ACHN (cell line): ENCODE data around the gene SUN1.

Source experiments
- DNase-seq: peaks from one replicate; pipeline ENCODE4 v3.0.0-alpha.2; 2015
- in situ Hi-C: cut with HindIII; loops from 2 replicates; pipeline ENCODE4 v1.10.0; 2017; ENCODE audit warnings: low sequenced_read_pairs, low pct_ligation_motif_present, low pct_unique_long_range_greater_than_20kb

Gene SUN1

DNA sequence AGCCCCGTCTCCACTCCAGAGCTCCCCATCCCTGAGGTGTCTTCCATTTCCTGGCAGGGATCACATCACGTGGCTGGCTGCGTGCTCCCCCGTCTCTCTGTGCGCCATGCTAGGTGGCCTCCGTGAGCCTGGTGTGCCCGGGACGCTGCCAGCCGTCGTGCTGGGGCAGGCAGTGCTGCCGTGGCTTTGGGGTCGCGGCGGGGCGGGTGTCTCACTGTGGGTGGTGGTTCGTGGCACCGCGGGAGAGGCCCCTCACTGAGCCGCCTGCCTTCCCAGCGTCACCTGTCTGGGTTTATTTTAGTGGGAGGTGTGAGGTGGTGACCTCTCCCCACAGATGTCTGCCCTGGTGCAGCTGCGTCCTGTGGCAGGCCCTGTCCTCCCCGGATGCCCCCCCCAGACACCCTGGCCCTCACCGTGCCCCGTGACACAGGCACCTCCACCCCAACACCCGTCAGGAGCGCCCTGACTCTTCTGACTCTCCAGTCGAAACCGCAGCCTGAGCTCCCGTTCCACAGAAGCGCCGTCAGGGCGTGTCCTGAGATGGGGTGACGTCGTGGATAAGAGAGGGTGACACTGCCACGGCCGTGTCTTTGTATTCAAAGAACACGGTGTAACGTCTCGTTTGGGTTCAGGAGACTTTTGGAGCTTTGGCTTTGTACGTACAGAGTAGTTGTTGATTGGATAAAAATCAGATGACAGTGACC lies 62.0 kb downstream of the SUN1 start:
- DNase-seq = no peak

DNA sequence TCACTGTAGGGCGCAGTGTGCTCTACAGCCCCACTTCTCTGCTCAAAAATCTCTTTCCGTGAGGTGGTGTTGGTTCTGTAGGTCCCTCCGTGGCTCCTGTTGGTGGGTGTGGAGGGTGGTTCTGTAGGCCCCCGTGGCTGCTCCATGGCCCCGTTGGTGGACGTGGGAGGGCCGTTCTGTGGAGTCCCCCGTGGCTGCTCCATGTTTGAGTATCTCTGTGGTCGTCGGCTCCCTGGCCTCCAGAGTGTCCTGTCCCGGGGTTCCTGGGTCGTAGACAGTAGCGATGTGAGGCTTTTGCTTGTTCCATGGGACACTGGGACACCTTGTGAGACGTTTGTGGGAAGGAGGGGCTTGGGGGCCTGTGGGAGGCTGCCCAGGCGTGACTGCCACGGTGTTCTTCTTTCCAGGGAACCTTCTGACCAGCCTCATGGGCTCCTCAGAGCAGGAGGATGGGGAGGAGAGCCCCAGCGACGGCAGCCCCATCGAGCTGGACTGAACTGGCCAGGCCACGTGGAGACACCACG lies 62.7 kb downstream of the SUN1 start:
- in situ Hi-C loops = no loop called here
- no peak for DNase-seq

More for the DNA sequence above, 62.0 kb downstream of the SUN1 start:
- in situ Hi-C loops = no loop called here

DNA sequence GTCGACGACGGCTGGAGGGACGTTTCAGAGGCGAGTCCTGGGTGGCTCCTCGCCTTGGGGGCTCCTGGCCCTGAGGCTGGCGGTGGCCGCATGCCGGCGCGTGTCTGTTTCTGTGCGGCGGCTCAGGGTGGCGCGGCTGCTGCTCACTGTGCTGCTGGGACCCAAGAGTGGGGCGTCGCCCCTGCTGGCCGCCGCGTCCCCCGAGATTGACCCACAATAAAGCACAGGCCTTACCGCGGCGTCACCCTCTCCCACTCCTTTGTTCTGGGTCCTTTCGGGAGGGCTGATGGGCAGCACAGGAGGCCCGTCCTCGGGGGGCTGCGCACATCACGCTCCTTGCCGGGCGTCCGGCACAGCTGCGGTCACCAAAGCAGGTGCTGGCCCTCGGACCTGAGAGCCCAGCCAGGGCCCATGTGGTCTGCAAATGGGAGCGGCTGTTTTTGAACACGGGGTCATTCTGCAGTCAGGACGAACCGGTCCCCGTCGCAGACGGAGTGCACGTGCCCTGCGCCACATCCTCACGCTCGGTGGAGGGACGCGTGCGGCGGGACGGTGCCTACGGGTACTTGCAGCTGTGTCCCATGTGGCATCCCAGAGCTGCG lies 63.3 kb downstream of the SUN1 start:
- in situ Hi-C loops = no loop called here
- DNase-seq = no peak

DNA sequence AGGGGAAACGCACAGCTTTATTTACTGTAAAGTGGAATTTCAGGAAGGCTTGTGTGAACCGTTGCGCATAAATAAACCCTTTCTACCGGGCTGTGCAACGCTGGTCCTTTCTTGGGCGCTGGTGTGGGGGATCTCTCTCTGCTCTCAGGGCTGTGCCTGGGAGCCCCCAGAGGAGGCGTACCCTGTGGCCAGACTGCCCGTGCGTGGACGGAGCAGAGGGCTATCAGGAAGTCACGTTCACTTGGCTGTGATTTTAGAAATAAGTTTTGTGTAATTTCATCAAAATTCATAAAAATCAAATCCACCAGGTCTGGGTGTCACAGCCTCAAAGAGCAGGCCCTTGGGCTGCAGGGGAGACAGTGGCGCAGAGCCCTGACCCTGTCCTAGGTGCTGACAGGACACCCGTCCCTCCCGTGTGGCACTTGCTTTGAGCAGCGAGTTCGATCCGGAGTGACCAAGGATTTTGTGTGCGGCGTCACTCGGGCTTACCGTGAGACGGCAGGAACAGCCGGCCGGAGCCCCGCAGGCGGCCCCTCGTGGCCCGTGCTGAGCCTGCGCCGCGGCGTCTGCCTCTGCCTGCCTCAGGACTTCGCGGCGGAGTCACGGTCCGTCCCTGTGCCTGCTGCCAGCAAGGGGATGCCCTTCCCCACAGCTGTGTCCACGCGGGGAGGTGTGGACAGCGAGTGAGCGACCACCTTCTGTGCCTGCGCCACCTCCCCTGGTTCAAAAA lies 64.2 kb downstream of the SUN1 start:
- no peak for DNase-seq
- in situ Hi-C loops = no loop called here

DNA sequence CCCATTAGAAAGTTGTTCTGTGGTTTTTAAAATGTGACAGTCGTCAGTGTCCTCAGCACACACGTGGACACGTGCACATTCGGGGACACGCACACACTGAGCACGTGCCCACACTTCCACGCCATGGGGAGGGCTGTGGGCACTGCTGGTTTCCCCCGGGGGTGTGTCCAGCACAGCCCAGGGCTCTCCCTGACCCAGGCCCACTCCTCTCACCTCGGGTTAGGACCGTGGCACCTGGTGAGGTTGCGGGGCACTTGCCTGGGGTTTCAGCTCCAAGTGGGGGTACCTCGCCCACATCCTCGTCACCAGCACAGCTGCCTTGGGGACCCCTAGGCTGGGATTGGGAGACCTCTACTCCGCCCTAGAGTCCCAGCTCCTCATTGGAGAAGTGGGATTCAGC lies 64.8 kb downstream of the SUN1 start:
- no peak for DNase-seq
- in situ Hi-C loops = no loop called here

DNA sequence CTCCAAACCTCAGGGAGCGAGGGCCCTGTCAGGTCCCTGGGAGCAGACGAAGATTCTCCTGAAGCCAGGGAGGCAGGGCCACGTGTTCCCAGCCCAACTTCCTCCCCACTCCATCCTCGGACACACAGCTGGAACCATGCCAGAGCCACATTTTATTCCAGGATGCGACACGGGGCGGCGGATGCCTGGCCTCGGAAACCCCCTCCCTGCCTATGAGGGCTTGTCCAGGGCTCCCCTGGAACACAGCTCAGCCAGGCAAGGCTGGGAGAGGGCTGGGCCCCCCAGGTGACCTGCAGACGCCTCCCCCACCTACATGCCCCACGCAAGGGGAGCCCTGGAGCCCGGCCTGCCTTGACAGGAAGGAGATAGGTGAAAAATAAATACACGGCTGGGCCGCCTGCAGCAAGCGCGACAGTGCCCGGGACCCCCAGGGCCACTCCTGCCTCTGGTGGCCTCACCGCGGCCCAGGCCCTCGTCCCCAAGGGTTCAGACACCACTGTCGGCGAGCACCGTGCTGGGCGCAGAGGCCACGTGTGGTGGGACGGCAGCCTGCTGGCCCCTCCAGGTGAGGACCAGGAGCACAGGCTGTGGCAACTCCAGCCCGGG lies 65.6 kb downstream of the SUN1 start:
- in situ Hi-C loops = no loop called here
- DNase-seq = no peak

DNA sequence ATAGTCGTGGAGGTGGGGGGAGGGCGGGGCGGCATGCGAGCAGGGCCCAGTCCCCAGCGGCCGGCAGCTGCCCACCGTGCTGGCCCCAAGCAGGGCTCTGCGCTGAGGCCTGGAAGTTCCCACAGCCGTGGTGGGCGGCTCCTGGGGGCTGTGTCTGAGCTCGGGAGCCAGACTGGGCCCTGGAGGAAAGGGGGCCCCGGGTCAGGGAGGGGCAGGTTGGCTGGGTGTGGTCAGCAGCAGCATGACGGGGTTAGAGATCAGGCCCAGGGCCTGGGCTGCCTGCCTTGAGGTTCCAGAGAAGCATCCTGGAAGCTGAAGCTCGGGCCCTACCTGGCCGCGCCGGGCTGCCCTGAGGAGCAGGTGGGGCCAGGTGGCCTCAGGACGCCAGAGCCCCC lies 66.2 kb downstream of the SUN1 start:
- no peak for DNase-seq
- in situ Hi-C loops = no loop called here

DNA sequence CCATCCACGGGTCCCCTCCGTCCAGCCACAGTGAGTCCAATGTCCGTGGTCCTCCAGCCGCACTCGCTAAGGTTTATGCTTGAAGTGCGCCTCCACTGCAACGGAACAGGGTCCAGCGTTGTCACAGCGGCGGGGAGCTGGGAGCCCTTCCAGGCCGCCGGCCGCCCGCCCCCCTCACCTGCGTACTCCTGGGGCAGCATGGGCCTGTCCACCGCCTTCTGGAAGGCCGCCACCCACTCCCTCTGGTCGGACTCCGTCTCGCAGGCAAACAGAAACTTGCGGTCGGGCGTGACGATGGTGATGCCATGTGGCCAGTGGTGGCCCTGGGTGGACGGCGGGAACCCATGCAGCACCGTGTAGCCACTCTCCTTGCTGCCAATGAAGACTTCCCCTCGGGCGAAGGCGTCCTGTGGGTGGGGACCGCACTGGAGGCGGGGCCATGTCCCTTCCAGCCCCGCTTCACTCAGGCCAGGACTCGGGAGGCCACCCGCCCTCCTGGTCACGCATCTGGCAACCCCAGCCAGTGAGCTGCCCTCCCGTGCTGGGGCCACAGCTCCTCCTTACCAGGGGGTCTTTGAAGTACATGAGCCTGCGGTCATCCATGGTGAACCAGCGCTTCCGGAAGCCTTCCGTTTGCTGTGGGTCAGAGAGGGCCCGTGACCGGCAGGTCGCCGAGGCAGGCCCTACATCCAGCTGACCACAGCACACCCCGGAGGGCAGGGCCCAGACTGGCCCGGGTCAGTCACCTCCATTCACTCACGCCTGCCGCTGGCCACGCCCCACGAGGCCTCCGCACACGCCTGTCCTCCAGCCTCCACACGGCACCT lies 66.8 kb downstream of the SUN1 start:
- in situ Hi-C loops = no loop called here
- DNase-seq = no peak

DNA sequence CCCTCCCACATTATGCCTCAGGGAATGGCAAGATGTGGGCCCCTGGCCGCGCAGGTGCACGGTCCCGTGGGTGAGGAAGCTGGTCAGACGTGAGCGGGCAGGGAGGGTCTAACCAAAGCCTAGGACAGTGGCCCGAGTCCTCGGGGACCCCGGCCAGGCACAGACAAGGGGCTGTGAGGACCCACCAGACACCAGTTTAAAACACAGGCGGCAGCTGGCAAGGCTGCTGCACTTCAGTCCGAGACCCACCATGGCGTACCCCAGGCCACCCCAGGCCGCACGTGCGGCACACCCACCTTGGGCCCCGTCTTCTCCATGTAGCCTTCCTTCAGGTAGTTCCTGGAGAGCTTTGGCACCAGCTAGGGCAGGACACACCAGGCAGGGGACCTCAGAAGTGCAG lies 67.5 kb downstream of the SUN1 start:
- DNase-seq = no peak
- in situ Hi-C loops = no loop called here

DNA sequence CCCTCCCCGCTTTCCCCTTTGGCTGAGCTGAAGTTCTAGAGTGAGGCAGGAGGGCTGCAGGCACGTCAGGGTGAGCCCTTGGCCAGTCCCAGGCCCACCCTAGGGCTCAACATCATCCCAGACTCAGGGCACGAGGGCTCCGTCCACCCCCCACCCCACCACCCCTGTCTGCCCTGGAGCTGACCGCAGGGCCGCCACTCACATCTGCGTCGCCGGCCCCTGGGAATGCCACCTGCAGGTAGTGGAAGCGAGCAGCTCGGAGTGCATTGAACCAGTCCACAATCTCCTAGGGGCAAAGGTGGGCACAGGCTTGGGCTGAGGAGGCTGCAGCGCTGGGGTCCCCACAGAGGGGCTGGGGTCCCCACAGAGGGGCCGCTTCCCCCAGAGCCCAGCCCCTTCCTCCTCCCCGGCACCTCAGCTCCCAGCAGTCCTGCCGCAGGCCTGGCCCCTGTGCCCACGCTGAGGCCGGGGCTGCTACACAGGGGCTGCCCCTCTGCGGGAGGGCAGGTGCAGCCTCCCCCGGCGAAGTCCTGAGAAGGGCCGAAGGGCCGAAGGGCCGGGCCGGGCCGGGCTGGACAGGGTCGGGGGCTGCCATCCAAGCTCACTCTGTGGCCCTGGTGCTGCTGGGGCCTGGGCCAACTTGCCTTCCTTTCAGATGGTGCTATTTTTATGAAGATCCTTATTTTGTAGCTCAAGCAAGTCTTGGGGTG lies 68.2 kb downstream of the SUN1 start:
- no peak for DNase-seq
- in situ Hi-C loops = no loop called here

DNA sequence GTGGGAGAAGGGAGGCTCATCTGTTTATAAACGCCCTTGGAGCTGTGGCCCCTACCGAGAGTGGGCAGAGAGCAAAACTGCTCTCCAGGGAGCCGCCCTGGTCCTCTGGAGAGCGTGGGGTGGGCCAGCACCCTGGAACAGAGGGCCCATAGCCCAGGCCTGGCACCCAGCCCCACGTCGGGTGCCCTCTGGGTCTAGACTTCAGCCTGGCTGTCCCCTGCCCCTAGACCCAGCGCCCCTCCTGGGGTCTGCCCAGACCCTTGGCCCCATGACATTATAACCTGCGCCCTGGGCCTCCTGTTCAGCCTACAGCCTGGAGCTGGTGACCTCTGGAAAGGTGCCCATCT lies 68.7 kb downstream of the SUN1 start:
- DNase-seq = no peak
- in situ Hi-C loops = no loop called here

DNA sequence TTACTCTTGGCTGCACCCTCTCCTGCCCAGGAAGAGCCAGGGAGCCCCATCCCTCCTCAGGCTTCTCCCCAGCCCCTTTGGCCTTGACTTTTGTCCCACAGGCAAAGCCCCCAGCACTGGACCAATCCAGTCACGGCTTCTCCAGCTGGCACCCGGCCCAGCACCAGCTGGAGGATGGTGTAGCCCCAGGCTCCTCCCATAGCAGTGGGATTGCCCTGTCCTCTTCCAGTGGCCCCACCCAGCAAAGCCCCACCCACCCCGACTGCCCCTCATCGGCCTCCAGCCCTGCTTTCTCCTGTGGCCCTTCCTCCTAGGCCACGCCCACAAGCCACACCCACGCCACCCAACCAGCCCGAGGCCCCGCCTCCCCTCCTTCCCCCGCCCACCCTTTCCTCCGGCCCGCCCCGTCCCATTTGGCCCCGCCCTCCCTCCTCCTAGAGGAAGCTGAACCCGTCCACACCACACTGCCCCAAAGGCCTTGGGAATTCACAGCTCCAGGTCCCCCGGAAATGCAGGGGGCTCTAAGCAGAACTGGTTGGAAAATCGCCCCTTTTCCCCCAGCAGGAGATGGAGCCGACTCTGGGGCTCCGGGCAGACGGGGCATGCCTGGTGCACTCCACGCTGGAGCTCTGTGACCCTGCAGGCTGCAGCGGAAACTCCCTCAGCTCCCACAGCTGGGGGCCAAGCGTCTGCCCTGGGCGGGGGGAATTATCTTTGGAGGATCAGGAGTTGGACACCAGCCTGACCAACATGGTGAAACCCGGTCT lies 69.3 kb downstream of the SUN1 start:
- DNase-seq = peak; percentile 97
- in situ Hi-C loops = no loop called here

DNA sequence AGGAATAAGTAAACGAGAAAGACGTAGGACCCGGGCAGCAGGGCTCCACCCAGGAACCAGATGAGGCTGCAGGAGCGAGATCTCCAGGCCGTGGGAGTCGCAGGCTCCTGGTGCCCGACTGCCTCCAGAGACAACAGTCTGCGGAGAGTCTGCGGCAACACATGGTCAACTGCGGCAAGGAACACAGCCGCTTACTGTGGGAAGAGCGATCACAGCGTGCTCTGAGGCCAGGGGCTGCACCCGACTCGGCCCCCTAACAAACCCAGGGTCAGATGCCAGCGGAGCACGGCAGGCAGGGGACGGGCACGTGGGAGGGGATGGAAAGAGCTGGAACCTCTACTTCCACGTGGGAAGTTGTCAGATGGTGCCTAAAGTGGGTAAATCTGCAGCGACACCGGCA lies 70.7 kb downstream of the SUN1 start:
- DNase-seq = no peak
- in situ Hi-C loops = no loop called here

DNA sequence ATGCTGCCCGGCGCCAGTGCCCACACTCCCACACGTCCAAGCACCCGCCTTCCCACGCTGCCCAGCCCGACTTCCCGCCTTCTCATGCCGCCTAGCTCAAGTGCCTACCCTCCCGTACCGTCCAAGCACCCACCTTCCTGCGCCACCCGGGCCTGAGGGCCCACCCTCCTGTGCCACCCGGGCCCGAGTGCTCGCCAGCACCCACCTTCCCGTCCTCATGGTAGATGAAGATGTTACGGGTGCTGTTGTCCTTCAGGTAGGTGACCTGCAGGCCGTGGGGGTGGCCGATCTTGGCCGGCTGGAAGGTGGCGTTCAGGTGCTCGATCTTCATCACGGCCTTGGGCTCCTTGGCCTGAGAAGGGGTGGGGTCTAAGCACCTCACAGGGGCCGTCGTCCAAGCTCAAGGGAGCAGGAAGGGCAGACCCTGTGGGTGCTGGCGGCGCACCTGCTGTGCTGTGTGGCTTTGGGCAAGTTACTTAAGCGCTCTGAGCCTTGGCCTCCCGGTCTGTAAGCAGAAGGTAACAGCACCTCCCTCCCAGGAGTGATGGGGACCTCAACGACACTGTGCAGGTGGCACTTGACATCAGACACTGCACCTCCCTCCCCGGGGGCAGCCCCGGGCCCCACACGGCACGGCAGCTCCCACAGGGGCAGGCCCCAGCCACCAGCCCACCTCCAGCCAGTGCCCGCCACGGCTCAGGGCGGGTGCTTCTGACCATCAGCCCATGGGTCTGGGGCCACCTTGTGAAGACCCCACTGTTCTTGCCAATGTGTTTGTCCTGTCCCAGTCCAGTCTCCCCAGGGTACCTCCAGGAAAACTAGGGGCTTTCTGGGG lies 71.9 kb downstream of the SUN1 start:
- in situ Hi-C loops = no loop called here
- DNase-seq = no peak

DNA sequence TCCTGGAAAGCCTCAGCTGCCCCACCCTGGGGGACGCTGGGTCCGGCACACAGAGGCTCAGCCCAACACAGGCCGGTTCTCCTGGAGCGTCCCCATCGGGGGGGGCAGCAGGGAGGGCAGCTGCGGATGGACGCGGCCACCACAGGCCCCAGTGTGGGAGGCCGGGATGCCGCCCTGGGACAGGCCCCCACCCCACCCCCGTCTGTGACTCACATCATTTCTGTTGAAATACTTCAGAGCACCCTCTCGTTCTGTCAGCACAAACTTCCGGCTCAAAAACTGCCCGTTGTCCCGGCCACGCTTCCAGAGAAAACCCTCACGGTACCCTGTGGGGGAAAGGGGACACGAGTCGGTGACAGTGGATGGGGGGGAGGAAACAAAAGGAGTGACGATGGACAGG lies 72.6 kb downstream of the SUN1 start:
- peak; percentile 56 for DNase-seq
- in situ Hi-C loops = no loop called here

DNA sequence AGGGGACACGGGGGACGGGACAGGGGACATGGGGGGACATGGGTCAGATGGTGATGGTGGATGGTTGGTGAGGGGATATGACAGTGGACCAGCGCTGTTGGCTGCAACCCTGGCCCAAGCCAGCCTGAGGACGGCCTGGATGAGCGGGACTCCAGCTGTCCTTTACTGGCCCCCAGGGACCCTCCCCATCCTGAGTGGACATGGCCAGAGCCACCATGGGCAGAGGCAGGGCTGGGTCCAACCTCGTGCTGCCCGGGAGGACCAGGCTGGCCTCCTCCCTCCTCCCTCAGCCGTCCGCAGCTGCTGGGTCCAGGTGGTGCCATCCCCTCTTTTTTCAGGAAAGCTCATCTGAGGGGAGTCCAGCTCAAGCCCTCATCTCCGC lies 74.5 kb downstream of the SUN1 start:
- DNase-seq = no peak
- in situ Hi-C loops = no loop called here
